Heart left ventricle (tissue), 13 donors: ENCODE data around the gene KCNMB2.

Experiments used
- POLR2A ChIP-seq, 2 donors: fragments of 450-650 bp; IDR thresholded peaks; one replicate each; pipeline ENCODE4 v1.6.1; 2017; ENCODE audit warnings: antibody characterized with exemption in 2 of 2, mild to moderate bottlenecking in 2 of 2, moderate library complexity in 2 of 2
- TF ChIP-seq, protein P1 (sequence below), 12 donors: fragments of 200-600 bp; sonication (generic) in 4 of 12; IDR thresholded peaks; one replicate each; pipeline versions ENCODE4 v1.5.0 to v1.8.0; 2018 to 2022; ENCODE audit warnings: antibody characterized with exemption in 12 of 12, mild to moderate bottlenecking in 5 of 12
- donor health status: ischemic (EF 13 %, LVEDD 7.1; RV severe dilation, severe dysfunction).
- donor health status: DM: no; HTN: yes; CAD: no.
- donor health status: DM: no; HTN: no; CAD: no.
- donor health status: ischemic (EF 25% LVEDD 6.9; RV normal size, moderate dysfunction).
- donor health status: ischemic (EF 25% LVEDD 5.7; RV mildly dilated, moderate dysfunction).
- donor health status: ischemic (EF 35%, LVEDD 5.7; RV mildly dilated, moderate dysfunction).
- donor health status: nonischemic (EF 11% LVEDD 7.7; RV severe dilation, severe dysfunction).
- donor health status: DM: yes; HTN: yes; CAD: no.
- donor health status: PGD.
- donor health status: ischemic (EF 29% LVEDD 5.4; RV normal size, mild dysfunction).
- donor health status: nonischemic (EF 23%, LVEDD 6.1; RV moderate dilation, normal function).

DNA sequence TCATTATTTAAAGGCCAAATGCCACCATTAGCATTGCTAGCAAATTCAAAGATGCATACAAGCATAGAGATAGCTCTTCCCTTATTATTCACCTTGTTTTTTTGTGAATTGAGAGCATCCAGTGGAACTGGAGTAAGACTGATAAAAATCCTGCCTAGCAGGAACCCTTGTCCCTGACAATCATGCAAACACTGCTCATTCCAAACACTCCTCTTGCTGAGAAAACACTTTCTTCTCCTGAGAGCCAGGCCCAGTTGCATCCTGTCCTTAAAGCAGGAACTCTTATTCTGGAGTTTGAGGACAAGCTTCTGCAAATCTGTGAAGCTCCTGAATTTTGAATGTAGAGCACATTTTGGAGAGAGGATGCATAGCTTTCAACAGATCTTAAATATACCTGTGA lies 49.3 kb upstream of the KCNMB2 start:
- TF ChIP-seq POLR2A (IDR thresholded peaks at IDR 0.05): no peak
- TF ChIP-seq, protein P1, sequence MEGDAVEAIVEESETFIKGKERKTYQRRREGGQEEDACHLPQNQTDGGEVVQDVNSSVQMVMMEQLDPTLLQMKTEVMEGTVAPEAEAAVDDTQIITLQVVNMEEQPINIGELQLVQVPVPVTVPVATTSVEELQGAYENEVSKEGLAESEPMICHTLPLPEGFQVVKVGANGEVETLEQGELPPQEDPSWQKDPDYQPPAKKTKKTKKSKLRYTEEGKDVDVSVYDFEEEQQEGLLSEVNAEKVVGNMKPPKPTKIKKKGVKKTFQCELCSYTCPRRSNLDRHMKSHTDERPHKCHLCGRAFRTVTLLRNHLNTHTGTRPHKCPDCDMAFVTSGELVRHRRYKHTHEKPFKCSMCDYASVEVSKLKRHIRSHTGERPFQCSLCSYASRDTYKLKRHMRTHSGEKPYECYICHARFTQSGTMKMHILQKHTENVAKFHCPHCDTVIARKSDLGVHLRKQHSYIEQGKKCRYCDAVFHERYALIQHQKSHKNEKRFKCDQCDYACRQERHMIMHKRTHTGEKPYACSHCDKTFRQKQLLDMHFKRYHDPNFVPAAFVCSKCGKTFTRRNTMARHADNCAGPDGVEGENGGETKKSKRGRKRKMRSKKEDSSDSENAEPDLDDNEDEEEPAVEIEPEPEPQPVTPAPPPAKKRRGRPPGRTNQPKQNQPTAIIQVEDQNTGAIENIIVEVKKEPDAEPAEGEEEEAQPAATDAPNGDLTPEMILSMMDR (IDR thresholded peaks at IDR 0.05): no peak
